K562 (cell line): ENCODE measurements around the gene MTX3. TPM values are rescaled to one million over a fixed set of nuclear protein-coding genes. Genes with fewer than 3 reads are reported as not detected.

Experiments
- ATAC-seq: fragments of 200-7000 bp; cut with Tn5 transposase; 3 replicates; pipeline ENCODE4 v1.9.1; 2020; ENCODE audit warnings: moderate library complexity
- BruUV-seq: library from RNA; stranded (reverse); fragments of 400-500 nt; replicated peaks from 2 replicates; lab custom pipeline; 2021; lab: Mats Ljungman, UMichigan
- CTCF ChIA-PET: fragments of 300-600 bp; formaldehyde crosslinking; extraction: SDS; loops from one replicate; lab custom pipeline; 2021; ENCODE audit warnings: low intra/inter-chr PET ratio; lab: Yijun Ruan, JAX
- POLR2A ChIA-PET: fragments of 300-600, 350-650 bp; sonication (Branson Sonifier 250); formaldehyde crosslinking; extraction: SDS; loops from one replicate; lab custom pipeline; 2021; ENCODE audit warnings: antibody characterized with exemption, inconsistent platforms; lab: Yijun Ruan, JAX
- DNase-seq, 4 experiments: peaks; one replicate each; pipeline versions ENCODE4 v3.0.0 to v3.0.0-alpha.2; 2011 to 2018; ENCODE audit warnings: low spot score in 3 of 4, mixed read lengths in 3 of 4; ENCODE audit errors: extremely low read depth in 1 of 4
- FAIRE-seq: peaks from 2 replicates; lab custom pipeline; 2011; peaks lifted over from hg19 to GRCh38; lab: Jason Lieb, UNC
- H2AFZ ChIP-seq: 2 replicates; pipeline ENCODE4 v1.6.0; 2011; ENCODE audit warnings: low read depth, low read length, control low read depth, inconsistent platforms
- H3K27ac ChIP-seq: fragments of 200-600 bp; 3 replicates; pipeline ENCODE4 v1.8.0; 2011; ENCODE audit warnings: low read depth, mild to moderate bottlenecking, control low read depth, inconsistent platforms, low read length, moderate library complexity, mixed read lengths; ENCODE audit errors: extremely low read depth
- H3K27me3 ChIP-seq, 2 experiments: fragments of 300-600 bp in 1 of 2; 2 replicates in 1 of 2; 3 replicates in 1 of 2; pipeline versions ENCODE4 v1.6.0 to v1.8.0; 2011; ENCODE audit warnings: inconsistent platforms in 2 of 2, low read length in 2 of 2, mild to moderate bottlenecking in 1 of 2, mixed read lengths in 1 of 2, moderate library complexity in 1 of 2; ENCODE audit not compliant: control insufficient read depth in 2 of 2, insufficient read depth in 2 of 2
- H3K36me3 ChIP-seq: fragments of 300-600 bp; 3 replicates; pipeline ENCODE4 v1.8.0; 2011; ENCODE audit warnings: mild to moderate bottlenecking, low read length, inconsistent platforms; ENCODE audit not compliant: control insufficient read depth, insufficient read depth
- H3K4me1 ChIP-seq, 2 experiments: fragments of 200-600 bp in 1 of 2; replicated peaks in 1 of 2; 2 replicates in 1 of 2; 3 replicates in 1 of 2; pipeline versions ENCODE4 v1.5.1 to v1.8.0; 2011; ENCODE audit warnings: inconsistent platforms in 2 of 2, low read length in 2 of 2, mild to moderate bottlenecking in 1 of 2, mixed read lengths in 1 of 2, moderate library complexity in 1 of 2; ENCODE audit not compliant: control insufficient read depth in 2 of 2, insufficient read depth in 2 of 2
- H3K4me2 ChIP-seq: 2 replicates; pipeline ENCODE4 v1.6.1; 2011; ENCODE audit warnings: low read length, control low read depth, inconsistent platforms, mixed read lengths; ENCODE audit not compliant: insufficient read depth
- H3K4me3 ChIP-seq: fragments of 200-600 bp; sonication (generic), shearing (Covaris generic); 2 replicates; pipeline ENCODE4 v1.5.1; 2016; ENCODE audit warnings: control low read depth, inconsistent platforms
- H3K79me2 ChIP-seq: fragments of 200-600 bp; 3 replicates; pipeline ENCODE4 v1.8.0; 2011; ENCODE audit warnings: low read length, inconsistent platforms; ENCODE audit not compliant: control insufficient read depth, insufficient read depth
- H3K9ac ChIP-seq, 2 experiments: 2 replicates each; pipeline versions ENCODE4 v1.6.0 to v1.6.1; 2011; ENCODE audit warnings: low read depth in 2 of 2, low read length in 2 of 2, control low read depth in 1 of 2, inconsistent platforms in 1 of 2, mild to moderate bottlenecking in 1 of 2, mixed read lengths in 1 of 2; ENCODE audit not compliant: insufficient read depth in 1 of 2
- H3K9me1 ChIP-seq: one replicate; pipeline ENCODE4 v1.6.0; 2011; ENCODE audit warnings: inconsistent platforms, mild to moderate bottlenecking, low read length, moderate library complexity; ENCODE audit not compliant: control insufficient read depth, insufficient read depth
- H3K9me3 ChIP-seq: replicated peaks from 2 replicates; pipeline ENCODE4 v1.5.1; 2011; ENCODE audit warnings: low read depth, low read length, inconsistent platforms; ENCODE audit not compliant: control insufficient read depth, insufficient read depth
- H4K20me1 ChIP-seq: replicated peaks from 2 replicates; pipeline ENCODE4 v1.6.1; 2011; ENCODE audit warnings: low read length, inconsistent platforms, mixed read lengths; ENCODE audit not compliant: control insufficient read depth, insufficient read depth
- ELF4 ChIP-seq: fragments of 450-650 bp; formaldehyde crosslinking; IDR thresholded peaks from 2 replicates; pipeline ENCODE4 v1.4.0; 2022; ENCODE audit warnings: missing genetic modification characterization
- HDAC8 ChIP-seq: fragments of 450-650 bp; IDR thresholded peaks from 2 replicates; pipeline ENCODE4 v1.6.1; 2016; ENCODE audit warnings: mild to moderate bottlenecking, missing genetic modification characterization, moderate library complexity, missing compliant biosample characterization
- NCOA6 ChIP-seq: fragments of 450-650 bp; IDR thresholded peaks from 2 replicates; pipeline ENCODE4 v1.6.1; 2017; ENCODE audit warnings: mild to moderate bottlenecking
- RBM34 ChIP-seq: fragments of 200-400 bp; formaldehyde crosslinking; IDR thresholded peaks from 2 replicates; pipeline ENCODE4 v1.6.1; 2018; ENCODE audit warnings: low read length, borderline replicate concordance; ENCODE audit not compliant: insufficient read depth
- SMAD2 ChIP-seq: fragments of 150-350 bp; IDR thresholded peaks from 2 replicates; pipeline ENCODE4 v1.6.1; 2014; ENCODE audit warnings: low read depth, mild to moderate bottlenecking, low read length
- TOE1 ChIP-seq, 2 experiments: fragments of 450-650 bp in 1 of 2; sonication (generic) in 1 of 2; formaldehyde crosslinking in 1 of 2; IDR thresholded peaks; 2 replicates each; pipeline versions ENCODE4 v1.7.1 to v1.8.0; 2016 to 2022; ENCODE audit warnings: borderline replicate concordance in 2 of 2, mild to moderate bottlenecking in 2 of 2, antibody characterized with exemption in 1 of 2, inconsistent platforms in 1 of 2, low read depth in 1 of 2, missing genetic modification reagents in 1 of 2, moderate library complexity in 1 of 2
- XRCC5 ChIP-seq: fragments of 200-400 bp; formaldehyde crosslinking; IDR thresholded peaks from 2 replicates; pipeline ENCODE4 v1.6.1; 2017; ENCODE audit warnings: low read depth, mild to moderate bottlenecking, low read length
- ZNF184 ChIP-seq: sonication (generic); formaldehyde crosslinking; IDR thresholded peaks from 2 replicates; pipeline ENCODE4 v1.5.0; 2020; ENCODE audit warnings: missing genetic modification reagents
- ZNF766 ChIP-seq: fragments of 200-800 bp; sonication (Bioruptor generic); conservative IDR thresholded peaks from 2 replicates; pipeline ENCODE4 v1.6.1; 2016; ENCODE audit warnings: missing genetic modification characterization, missing compliant biosample characterization
- WGBS: fragments of 100-300 bp; shearing (Covaris generic); methylation state at CpG from one replicate; pipeline ENCODE4 v1.1.6; 2016; ENCODE audit warnings: low coverage, mixed read lengths; ENCODE audit not compliant: insufficient coverage; ENCODE audit errors: missing lambda C conversion rate; 5-methylcytosine and 5-hydroxymethylcytosine counted together
- in situ Hi-C: fragments of 300-500 bp; cut with MboI; formaldehyde crosslinking; loops from 4 replicates; pipeline ENCODE4 v1.15.0; 2018; ENCODE audit warnings: inconsistent platforms, mixed read lengths
- intact Hi-C: fragments of 100-400 bp; cut with micrococcal nuclease; formaldehyde crosslinking; loops from 2 replicates; pipeline ENCODE4 v1.14.2; 2022
- polyA plus RNA-seq, 8 experiments: library from polyadenylated mRNA; depleted of rRNA in 4 of 8; stranded (reverse) in 5 of 8; unstranded in 3 of 8; fragments of >200 nt; fragmentation: Nextera tagmentation in 2 of 8; fragmentation: Illumina TruSeq in 1 of 8; extraction: Ambion mirVana in 2 of 8; extraction: Trizol in 1 of 8; gene quantifications; 2 replicates each; pipeline versions ENCODE4 v1.2.1 to v1.2.3, GENCODE V29; 2011 to 2014; ENCODE audit warnings: inconsistent platforms in 1 of 8, missing spikeins in 1 of 8
- total RNA-seq, 7 experiments: library from RNA; depleted of rRNA in 6 of 7; stranded (reverse); fragments of >200 nt in 6 of 7; fragmentation: Illumina TruSeq in 2 of 7; extraction: Trizol in 2 of 7; gene quantifications; 2 replicates each; pipeline versions ENCODE4 v1.2.1 to v1.2.3, GENCODE V29; 2011 to 2021; ENCODE audit warnings: low replicate concordance in 1 of 7
- TF ChIP-seq, protein P1 (sequence below): fragments of 250-450 bp; sonication (Bioruptor Pico); IDR thresholded peaks from 2 replicates; pipeline ENCODE4 v1.8.0; 2022; ENCODE audit warnings: inconsistent platforms
- TF ChIP-seq, protein P2 (sequence below): fragments of 250-450 bp; sonication (Bioruptor Pico); IDR thresholded peaks from 2 replicates; pipeline ENCODE4 v1.5.0; 2021
- TF ChIP-seq, protein P3 (sequence below): fragments of 200-800 bp; sonication (Bioruptor generic); IDR thresholded peaks from 2 replicates; pipeline ENCODE4 v1.6.1; 2016; ENCODE audit warnings: missing genetic modification characterization, missing compliant biosample characterization
- TF ChIP-seq, protein P4 (sequence below): sonication (generic); formaldehyde crosslinking; IDR thresholded peaks from 2 replicates; pipeline ENCODE4 v1.8.1; 2023; ENCODE audit warnings: mild to moderate bottlenecking, missing genetic modification reagents

Gene MTX3
- total and polyA plus RNA-seq, 9 of the 15 experiments (the other 6 are each of a cell fraction or from before 2014, with no cell fraction given) = 0.04 to 0.36 (median 0.15) TPM; not detected in 1

DNA sequence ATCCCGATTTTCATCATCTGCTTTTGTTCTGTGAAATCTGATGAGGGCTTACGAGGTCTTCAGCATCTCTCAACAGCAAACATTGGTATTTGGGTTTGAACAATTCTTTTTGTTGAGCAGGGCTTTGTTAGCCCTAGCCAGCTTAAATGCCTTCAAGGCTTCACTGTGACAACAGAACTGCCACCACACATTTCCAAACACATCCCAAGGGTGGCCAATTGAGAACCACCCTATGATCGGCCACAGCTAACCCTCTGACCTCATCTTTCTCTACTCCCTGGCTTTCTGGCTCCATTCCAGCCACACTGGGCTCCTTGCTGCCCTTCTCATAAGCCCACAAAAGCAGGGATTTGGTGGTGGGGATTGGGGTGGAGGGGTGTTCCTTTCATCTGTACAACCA lies 17.6 kb downstream of the MTX3 start:
- POLR2A ChIA-PET = interaction anchor here (1.0 kb wide), 1 partner anchor 10 kb away, joined by 3 read pairs; no protein-coding TSS in a partner anchor
- TF ChIP-seq ZNF184 (CRISPR knock-in tag) (no peak), NCOA6 (no peak), HDAC8 (tag) (no peak), ELF4 (CRISPR knock-in tag) (no peak), XRCC5 (no peak), SMAD2 (no peak), ZNF766 (CRISPR knock-in tag) (no peak), RBM34 (no peak), TOE1 (IDR thresholded peaks at IDR 0.05; ENCODE audit: borderline replicate concordance) (no peak), TOE1 (CRISPR knock-in tag; IDR thresholded peaks at IDR 0.05; ENCODE audit: borderline replicate concordance, low read depth) (no peak)
- TF ChIP-seq, protein P1, sequence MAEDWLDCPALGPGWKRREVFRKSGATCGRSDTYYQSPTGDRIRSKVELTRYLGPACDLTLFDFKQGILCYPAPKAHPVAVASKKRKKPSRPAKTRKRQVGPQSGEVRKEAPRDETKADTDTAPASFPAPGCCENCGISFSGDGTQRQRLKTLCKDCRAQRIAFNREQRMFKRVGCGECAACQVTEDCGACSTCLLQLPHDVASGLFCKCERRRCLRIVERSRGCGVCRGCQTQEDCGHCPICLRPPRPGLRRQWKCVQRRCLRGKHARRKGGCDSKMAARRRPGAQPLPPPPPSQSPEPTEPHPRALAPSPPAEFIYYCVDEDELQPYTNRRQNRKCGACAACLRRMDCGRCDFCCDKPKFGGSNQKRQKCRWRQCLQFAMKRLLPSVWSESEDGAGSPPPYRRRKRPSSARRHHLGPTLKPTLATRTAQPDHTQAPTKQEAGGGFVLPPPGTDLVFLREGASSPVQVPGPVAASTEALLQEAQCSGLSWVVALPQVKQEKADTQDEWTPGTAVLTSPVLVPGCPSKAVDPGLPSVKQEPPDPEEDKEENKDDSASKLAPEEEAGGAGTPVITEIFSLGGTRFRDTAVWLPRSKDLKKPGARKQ (CRISPR knock-in tag) = no peak
- TF ChIP-seq, protein P2, sequence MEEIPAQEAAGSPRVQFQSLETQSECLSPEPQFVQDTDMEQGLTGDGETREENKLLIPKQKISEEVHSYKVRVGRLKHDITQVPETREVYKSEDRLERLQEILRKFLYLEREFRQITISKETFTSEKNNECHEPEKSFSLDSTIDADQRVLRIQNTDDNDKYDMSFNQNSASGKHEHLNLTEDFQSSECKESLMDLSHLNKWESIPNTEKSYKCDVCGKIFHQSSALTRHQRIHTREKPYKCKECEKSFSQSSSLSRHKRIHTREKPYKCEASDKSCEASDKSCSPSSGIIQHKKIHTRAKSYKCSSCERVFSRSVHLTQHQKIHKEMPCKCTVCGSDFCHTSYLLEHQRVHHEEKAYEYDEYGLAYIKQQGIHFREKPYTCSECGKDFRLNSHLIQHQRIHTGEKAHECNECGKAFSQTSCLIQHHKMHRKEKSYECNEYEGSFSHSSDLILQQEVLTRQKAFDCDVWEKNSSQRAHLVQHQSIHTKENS (CRISPR knock-in tag) = no peak
- TF ChIP-seq, protein P3, sequence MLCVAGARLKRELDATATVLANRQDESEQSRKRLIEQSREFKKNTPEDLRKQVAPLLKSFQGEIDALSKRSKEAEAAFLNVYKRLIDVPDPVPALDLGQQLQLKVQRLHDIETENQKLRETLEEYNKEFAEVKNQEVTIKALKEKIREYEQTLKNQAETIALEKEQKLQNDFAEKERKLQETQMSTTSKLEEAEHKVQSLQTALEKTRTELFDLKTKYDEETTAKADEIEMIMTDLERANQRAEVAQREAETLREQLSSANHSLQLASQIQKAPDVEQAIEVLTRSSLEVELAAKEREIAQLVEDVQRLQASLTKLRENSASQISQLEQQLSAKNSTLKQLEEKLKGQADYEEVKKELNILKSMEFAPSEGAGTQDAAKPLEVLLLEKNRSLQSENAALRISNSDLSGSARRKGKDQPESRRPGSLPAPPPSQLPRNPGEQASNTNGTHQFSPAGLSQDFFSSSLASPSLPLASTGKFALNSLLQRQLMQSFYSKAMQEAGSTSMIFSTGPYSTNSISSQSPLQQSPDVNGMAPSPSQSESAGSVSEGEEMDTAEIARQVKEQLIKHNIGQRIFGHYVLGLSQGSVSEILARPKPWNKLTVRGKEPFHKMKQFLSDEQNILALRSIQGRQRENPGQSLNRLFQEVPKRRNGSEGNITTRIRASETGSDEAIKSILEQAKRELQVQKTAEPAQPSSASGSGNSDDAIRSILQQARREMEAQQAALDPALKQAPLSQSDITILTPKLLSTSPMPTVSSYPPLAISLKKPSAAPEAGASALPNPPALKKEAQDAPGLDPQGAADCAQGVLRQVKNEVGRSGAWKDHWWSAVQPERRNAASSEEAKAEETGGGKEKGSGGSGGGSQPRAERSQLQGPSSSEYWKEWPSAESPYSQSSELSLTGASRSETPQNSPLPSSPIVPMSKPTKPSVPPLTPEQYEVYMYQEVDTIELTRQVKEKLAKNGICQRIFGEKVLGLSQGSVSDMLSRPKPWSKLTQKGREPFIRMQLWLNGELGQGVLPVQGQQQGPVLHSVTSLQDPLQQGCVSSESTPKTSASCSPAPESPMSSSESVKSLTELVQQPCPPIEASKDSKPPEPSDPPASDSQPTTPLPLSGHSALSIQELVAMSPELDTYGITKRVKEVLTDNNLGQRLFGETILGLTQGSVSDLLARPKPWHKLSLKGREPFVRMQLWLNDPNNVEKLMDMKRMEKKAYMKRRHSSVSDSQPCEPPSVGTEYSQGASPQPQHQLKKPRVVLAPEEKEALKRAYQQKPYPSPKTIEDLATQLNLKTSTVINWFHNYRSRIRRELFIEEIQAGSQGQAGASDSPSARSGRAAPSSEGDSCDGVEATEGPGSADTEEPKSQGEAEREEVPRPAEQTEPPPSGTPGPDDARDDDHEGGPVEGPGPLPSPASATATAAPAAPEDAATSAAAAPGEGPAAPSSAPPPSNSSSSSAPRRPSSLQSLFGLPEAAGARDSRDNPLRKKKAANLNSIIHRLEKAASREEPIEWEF (CRISPR knock-in tag) = no peak
- TF ChIP-seq, protein P4, sequence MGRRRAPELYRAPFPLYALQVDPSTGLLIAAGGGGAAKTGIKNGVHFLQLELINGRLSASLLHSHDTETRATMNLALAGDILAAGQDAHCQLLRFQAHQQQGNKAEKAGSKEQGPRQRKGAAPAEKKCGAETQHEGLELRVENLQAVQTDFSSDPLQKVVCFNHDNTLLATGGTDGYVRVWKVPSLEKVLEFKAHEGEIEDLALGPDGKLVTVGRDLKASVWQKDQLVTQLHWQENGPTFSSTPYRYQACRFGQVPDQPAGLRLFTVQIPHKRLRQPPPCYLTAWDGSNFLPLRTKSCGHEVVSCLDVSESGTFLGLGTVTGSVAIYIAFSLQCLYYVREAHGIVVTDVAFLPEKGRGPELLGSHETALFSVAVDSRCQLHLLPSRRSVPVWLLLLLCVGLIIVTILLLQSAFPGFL (CRISPR knock-in tag) = no peak

More for the DNA sequence above, 17.6 kb downstream of the MTX3 start:
- intact Hi-C loops = no loop called here
- H3K27me3 ChIP-seq = peaks cover 0 to 21% of the 10 kb centered on the region in 2 experiments; a peak in 4 of 5 replicates
- no peaks in the 10 kb centered on the region for H3K9me1 ChIP-seq
- no peak for ATAC-seq
- BruUV-seq = no TSS peak
- H3K4me3 ChIP-seq = no peak overlapping the region
- DNase-seq = no peak
- no peaks in the 10 kb centered on the region for H3K36me3 ChIP-seq
- H4K20me1 ChIP-seq = no peaks in the 10 kb centered on the region; the same call in 1 of the 2 replicates
- H3K9ac ChIP-seq = no peak overlapping the region
- no peak overlapping the region for H2AFZ ChIP-seq
- no peaks in the 10 kb centered on the region for H3K4me1 ChIP-seq
- no peak overlapping the region for H3K4me2 ChIP-seq
- H3K79me2 ChIP-seq = no peaks in the 10 kb centered on the region
- peak; percentile 29 for FAIRE-seq
- CTCF ChIA-PET = no interaction called here
- in situ Hi-C loops = no loop called here
- H3K27ac ChIP-seq = no peak overlapping the region
- 3% methylated on average over 3 of the region's 3 CpGs for whole genome bisulfite sequencing
- H3K9me3 ChIP-seq = no peaks in the 10 kb centered on the region
